NCI-H2107 treated with DMSO at 0.1 percent for 48 hours (cell line): Measurements from ENCODE around the gene CASK.

ENCODE experiments used
- DNase-seq: peaks from one replicate; lab custom pipeline; 2025; ENCODE audit not compliant: unreplicated experiment; lab: John Stamatoyannopoulos, UW

CASK gene

DNA sequence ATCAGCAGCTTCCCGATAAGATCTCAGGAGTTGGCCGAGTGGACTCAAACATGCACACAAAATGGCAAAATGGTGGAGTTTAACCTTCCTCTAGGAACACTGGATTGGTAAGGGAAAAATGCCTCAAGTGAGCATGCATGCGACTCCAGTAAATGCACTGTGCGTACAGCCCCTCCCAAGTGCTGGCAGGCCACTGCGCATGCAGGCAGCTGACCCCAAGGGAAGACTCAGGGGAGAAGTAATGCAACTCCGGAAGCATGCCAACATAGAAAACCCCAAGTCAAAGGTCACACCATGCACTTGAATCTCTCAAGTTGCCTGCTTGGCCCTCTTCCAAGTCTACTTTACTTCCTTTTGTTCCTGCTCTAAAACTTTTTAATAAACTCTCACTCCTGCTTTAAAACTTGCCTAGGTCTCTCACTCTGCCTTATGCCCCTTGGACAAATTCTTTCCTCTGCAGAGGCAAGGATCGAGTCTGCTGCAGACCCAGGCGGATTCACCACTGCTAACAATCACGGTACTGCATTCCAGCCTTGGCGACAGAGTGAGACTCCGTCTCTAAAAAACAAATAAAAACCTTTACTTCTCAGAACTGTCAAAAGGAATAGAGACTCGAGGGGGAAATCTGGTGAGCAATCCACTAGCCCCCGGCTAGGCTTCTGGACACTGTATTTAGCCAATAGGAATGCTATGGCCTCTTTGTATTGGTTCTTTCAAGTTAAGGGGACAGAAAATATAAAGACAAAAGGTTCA lies 442.7 kb downstream of the CASK start:
- no peak for DNase-seq

DNA sequence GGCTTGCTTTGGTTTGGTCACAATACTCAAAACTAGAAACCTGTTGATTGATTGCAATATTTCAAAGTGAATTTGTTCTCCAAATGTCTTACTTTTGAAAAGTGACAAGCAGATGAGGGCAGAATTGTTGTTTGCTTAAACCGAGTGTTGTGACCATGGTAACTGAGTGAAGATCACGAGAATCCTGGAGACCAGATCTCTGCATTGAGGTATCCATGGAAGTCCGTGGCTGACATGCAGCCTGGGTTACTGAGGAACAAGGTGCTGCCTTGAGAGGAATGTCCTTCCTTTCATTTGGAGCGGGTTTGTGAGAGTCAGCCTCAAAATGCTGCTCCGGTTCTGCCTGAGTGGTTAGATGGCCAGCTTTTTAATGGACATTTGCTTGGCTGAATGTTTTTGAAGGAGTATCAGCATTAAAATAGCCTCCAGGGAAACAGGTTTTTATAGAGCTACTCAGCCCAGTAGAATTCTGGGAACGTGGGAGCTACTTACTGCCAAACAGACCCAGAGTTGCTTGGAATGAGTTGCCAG lies 444.9 kb downstream of the CASK start:
- DNase-seq = no peak

DNA sequence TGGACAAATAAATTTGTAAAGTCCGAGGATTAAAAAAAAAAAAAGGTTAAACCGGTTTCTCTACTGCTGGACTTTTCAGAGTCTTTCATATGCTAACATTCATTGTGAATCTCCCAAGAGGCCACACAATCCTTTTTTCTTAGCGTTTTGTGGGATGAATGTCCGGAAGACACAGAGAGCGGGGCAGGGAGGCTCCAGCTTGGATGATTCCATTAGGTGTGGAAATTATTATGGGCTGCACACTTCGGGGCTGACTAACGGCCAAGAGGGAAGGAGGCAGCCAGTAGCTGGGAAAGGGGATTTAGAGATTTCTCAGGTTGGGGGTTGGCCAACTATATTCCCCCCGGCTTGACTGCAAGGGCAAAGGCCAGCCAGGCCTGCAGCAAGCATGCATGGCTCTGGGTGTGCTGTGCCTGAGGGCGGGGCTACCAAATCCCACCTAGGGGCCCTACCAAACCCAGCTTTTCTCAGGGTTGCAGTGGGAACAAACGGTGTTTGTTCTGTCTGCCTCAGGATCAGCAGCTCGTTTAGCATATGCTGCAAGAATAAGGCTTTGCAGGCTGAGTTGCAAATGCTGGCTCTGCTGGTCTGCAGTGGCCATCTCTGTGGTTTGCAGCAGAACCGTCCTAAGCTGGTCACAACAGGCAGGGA lies 447.6 kb downstream of the CASK start:
- DNase-seq = no peak

GRCh38 chrX:41475191-41475590 lies 448.2 kb downstream of the CASK start:
- peak; percentile 23 for DNase-seq

DNA sequence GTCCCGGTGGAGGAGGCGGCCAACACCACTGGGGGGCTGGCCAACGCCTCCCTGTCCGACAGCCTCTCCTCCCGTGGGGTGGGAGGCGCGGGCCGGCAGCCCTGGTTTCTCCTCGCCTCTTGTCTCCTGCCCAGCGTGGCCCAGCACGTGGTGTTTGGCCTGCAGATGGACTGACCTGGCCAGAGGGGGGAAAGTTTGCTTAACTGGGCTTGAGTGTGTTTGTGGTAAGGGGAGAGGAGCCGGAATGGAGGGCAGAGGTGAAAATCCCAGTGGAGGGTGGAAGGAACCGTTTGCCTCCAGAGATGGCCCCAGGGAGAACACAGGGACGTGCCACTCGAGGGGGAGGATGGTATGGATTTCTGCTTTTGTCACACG lies 448.6 kb downstream of the CASK start:
- DNase-seq = no peak

GRCh38 chrX:41473936-41474725 lies 449.2 kb downstream of the CASK start:
- DNase-seq = no peak

DNA sequence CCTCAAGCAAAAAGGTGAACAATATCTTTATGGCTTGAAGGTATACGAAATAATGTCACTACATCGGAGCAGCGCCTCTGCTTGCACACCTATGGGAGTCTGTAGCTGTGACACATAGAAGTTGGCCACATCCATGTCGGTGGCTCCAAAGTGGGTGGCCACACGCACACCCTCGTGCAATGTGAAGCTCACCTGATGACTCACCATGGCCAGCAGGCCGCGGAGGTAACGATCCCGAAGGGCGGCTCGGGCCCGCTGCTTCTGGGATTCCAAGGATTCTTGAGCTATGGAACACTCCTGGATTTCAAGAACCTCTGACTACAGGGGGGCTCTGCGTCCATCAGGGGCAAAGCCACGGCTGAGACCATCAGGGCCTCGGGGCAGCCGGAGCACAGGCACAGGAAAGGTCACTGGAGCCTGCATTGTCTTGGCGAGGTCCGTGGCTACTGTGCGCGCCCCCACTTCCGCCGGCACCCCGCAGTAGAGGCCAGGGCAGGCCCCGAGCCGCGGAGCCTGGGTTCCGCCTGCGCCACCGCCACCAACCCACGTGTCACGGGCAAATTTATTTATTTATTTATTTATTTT lies 451.0 kb downstream of the CASK start:
- DNase-seq = no peak

DNA sequence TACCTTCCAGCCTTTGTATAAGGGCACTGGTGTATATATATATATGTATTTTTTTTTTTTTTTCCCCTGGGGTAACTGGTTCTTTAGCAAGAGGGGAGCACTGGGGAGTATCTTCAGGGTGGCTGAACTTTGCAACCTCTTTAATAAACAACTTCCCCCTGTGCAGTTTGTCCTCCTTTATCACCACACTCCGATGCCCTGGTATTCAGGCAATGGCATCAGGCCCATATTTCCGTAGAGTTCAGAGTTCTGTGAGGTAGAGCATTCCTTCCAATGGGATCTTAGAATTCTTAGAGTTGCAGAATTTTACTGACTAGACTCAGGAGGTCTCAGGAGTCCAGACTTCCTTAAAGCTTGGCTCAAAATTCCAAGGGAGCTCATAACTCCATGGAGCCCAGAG lies 451.6 kb downstream of the CASK start:
- DNase-seq = no peak

- DNase-seq = no peak
These were observed 452.6 kb downstream of the CASK start for GRCh38 chrX:41470706-41471105.

DNA sequence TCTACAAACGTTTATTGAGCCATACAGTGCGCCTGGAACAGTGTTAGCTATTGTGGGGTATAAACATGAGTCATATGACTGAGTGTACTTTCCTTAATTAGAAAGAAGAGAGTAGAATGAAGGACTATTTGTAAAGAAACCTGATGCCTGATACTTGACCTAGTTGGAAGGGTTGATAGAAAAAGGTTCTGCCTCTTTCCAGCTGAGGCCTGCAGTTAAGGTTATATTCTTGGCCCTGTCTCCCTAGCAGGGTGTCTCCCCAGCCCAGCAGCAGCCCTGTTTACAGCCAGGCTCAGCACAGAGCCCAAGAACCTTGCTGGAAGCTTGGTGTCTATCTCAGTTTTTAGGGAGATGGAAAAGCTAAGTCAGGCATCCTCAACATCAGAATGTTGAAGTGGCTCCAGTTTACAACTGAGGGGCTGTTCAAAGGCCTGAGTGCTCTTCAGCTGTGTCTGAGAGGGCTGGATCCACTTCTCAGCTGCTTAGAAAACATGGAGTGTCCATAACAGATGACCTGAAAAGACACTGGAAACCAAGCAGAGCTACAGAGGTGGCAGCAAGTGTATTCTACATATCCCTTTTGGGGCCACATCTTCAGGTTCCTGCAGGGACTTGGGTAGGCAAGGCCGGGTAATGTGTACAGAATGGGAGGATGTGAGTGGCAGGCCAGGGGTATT lies 454.6 kb downstream of the CASK start:
- peak; percentile 97 for DNase-seq
